Measurements from ENCODE around the gene CELF5.

GRCh38 chr19:3281026-3281425 is 56.6 kb downstream of the CELF5 start:
- TF ChIP-seq ZSCAN30 (tag by site-specific recombination; IDR thresholded peaks at IDR 0.05) = no peak
- no peak for TF ChIP-seq CTCF (tag by site-specific recombination; IDR thresholded peaks at IDR 0.05)
- no peak for TF ChIP-seq ZNF785 (tag by site-specific recombination; IDR thresholded peaks at IDR 0.05)
- TF ChIP-seq ZNF274 (IDR thresholded peaks at IDR 0.05; ENCODE audit: low read length) = no peak
- no peak for TF ChIP-seq ZNF274 (tag by site-specific recombination; IDR thresholded peaks at IDR 0.05; ENCODE audit: borderline replicate concordance)
- no peak for TF ChIP-seq REST (tag by site-specific recombination; IDR thresholded peaks at IDR 0.05)
- no peak for TF ChIP-seq BCL11A (tag by site-specific recombination; IDR thresholded peaks at IDR 0.05; ENCODE audit: low read depth)
- no peak for TF ChIP-seq ZFP3 (tag by site-specific recombination; IDR thresholded peaks at IDR 0.05; ENCODE audit: low read depth)
- no peak for TF ChIP-seq KLF17 (tag by site-specific recombination; IDR thresholded peaks at IDR 0.05)
- TF ChIP-seq ATF2 (tag by site-specific recombination; IDR thresholded peaks at IDR 0.05; ENCODE audit: low read depth) = no peak
- TF ChIP-seq ZSCAN23 (tag by site-specific recombination; IDR thresholded peaks at IDR 0.05) = no peak
- no peak for TF ChIP-seq SP3 (tag by site-specific recombination; IDR thresholded peaks at IDR 0.05)
- no peak for TF ChIP-seq YY2 (tag by site-specific recombination; IDR thresholded peaks at IDR 0.05)
- no peak for TF ChIP-seq YY1 (tag by site-specific recombination; IDR thresholded peaks at IDR 0.05)
